Endothelial cell of hepatic sinusoid (primary cell): ENCODE data around the gene KIRREL3.

Experiments
- in situ Hi-C: cut with HindIII; loops from 2 replicates; pipeline ENCODE4 v1.10.0; 2017; ENCODE audit warnings: low sequenced_read_pairs

Gene KIRREL3

GRCh38 chr11:126919147-126919823 lies 81.3 kb downstream of the KIRREL3 start:
- in situ Hi-C loops = no loop called here

DNA sequence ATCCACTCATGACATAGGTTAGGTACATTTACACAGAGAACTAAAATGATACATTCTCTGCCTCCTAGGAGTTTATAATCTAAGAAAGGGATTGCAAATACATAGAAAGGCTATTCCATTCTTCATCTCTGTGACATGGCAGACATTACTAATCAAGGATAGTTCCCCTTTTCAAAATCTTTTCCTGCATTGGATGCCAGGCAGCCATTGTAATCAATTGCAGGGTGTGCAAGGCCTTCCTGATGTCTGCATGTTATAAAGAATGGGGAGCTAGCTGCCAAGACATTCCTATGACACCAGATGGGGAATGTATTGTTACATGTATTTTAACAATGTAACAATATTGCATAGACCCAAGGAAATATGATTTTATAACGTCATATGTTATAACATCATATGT lies 82.0 kb downstream of the KIRREL3 start:
- in situ Hi-C loops = no loop called here

DNA sequence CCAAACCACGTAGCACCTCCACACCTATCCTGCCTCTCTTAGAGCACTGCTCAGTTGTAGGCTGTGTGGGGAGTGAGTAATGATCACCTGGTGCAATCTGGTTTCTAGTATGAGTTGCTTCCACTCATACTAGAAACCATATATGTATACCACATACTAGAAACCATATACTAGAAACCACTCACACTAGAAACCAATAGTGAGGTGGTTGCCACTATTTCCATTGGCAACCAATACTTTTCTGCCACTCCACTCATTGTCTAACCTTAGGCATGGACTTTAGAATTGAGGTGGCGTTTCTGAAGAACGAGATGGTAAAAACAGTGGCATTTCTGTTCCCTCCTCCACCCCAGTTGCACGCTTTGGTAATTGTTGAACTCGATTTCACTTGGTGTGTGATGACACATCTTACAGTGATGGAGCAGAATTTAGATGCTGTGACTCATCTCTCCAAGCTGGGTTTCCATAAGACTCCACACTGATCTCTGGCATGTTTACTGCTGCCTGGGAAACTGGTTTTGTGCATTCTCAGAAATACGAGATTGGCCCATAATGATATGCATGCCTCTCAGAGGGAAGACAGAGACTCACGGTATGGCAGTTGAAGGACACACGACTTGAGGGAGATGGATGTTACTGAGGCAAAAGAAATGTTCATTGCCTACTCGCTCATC lies 82.9 kb downstream of the KIRREL3 start:
- in situ Hi-C loops = no loop called here

DNA sequence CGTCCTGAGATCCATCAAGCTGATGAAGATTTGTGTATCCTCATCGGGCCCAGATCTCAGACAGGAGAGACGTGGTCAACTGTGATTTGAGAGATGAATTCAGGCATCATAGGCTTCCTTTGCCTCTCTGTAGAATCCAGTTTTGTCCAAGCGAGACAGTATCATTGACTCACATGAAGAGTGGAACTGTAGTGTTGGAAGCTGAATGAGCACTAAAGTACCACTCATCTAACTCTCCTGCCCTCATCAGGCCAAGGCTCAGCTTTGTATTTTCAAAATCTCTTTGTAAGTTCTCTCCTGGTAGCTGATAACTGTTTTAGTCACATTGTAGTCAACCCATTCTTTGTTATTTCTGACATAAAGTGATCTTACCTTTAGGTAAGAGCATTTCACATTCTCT lies 85.1 kb downstream of the KIRREL3 start:
- in situ Hi-C loops = no loop called here

GRCh38 chr11:126914941-126915340 lies 85.6 kb downstream of the KIRREL3 start:
- in situ Hi-C loops = no loop called here

GRCh38 chr11:126914166-126914565 lies 86.4 kb downstream of the KIRREL3 start:
- in situ Hi-C loops = no loop called here

DNA sequence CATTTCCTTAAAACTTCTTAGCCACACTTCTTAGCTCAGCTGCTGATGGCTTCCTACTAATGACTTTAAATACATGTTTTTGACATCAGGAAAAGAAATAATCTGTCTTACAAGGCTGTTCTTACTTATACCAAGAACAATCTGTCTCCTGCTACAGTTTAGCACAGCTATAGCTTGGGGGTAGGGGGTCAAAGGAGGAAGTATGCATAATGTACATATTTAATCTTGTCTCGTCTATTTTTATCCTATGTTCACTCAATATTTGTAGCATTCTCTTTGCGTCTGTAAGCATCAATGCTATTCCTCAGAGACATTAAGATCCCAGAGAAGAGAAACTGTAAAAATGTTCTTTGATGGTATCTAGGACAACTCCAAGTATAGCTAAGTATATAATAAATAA lies 96.0 kb downstream of the KIRREL3 start:
- in situ Hi-C loops = no loop called here

DNA sequence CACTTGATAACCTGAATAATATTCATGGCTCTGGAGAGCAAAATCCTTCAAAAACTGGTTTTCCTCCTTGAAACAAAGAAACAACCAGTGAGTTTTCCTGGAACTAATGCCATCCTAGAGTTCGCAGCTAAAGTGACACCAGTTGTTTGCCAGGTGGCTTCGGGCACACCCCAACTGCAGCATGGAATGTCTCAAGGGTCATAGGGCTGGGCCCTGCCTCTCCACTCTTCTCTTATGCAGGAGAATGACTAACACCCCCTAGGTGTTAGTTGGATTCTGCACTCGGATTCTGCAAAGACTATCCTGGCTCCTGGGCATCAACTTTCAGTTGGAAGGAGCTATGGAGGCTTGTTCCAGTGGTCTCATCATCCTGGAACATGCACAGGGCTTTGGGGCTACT lies 98.8 kb downstream of the KIRREL3 start:
- in situ Hi-C loops = no loop called here

GRCh38 chr11:126899961-126900748 lies 100.4 kb downstream of the KIRREL3 start:
- in situ Hi-C loops = no loop called here

DNA sequence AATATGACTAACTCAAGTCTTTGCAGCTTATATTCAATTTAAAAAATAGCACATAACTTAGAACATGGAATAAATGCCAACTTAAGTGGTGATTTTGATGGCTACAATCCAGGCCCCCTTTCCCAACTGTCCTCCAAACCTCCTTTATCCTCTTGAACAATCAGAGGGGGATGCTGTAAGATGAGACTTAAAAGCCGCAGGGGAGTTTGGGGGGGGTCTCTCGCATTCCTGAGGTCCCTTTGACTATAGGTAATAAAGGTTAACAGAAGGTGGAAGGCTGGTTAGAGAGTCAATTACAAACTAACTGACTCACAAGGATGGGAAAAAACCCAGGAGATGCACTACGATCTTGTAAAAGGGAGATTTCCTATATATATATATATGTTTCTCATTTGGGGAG lies 101.8 kb downstream of the KIRREL3 start:
- in situ Hi-C loops = no loop called here

- in situ Hi-C loops = no loop called here
These were observed 103.1 kb downstream of the KIRREL3 start for GRCh38 chr11:126897430-126897829.

- in situ Hi-C loops = no loop called here
These were observed 104.5 kb downstream of the KIRREL3 start for GRCh38 chr11:126896025-126896424.

GRCh38 chr11:126893796-126894195 lies 106.8 kb downstream of the KIRREL3 start:
- in situ Hi-C loops = no loop called here

GRCh38 chr11:126892756-126893155 lies 107.8 kb downstream of the KIRREL3 start:
- in situ Hi-C loops = no loop called here

DNA sequence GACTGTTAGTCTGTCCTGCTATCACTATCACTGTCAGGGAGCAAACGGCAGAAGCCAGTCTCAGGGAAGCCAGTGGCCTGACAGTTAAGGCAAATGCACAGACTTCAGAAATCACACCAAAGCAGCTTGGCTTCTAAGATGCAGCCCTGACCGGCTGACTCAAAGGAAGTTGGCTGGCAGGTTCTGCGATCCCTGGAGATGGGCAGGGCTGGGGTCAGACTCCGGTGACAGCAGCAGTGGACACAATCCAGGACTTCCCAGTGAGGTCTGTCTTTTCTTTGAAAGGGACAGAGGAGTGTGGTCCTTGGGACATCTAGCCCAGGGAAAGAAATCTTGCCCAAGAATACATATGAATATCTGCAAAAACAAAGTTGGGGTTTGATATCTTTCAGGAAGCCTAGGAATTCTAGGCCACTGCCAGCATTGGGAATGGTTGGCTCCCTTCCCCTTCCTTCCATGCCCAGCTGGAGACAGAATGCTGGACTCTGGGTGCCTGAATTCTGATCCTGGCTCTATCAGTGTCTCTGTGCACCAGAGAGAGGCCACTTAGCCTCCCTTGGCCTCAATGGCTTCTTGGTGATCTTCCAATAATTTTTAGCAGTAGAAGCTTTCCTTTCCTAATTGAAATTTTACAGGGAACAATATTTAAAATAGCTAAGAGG lies 108.9 kb downstream of the KIRREL3 start:
- in situ Hi-C loops = no loop called here

DNA sequence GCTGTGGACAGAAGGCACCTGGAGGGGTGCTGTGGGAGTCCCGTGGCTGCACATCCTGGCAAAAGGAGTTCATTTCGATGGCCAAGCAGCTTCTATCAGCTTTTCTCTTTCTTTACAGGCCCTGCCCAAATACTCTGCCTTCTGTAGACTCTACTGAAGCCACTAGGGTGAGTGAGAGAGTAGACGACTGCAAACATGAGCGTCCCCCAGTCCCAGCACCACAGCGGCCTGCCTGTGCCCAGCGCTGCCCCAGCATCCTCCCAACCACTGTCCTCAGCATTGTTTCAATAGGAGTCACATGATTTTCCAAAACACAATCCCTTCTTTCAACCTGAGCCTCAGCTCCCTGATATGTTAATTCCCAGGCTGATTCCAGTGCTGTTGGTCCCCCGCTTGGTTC lies 110.0 kb downstream of the KIRREL3 start:
- in situ Hi-C loops = no loop called here

DNA sequence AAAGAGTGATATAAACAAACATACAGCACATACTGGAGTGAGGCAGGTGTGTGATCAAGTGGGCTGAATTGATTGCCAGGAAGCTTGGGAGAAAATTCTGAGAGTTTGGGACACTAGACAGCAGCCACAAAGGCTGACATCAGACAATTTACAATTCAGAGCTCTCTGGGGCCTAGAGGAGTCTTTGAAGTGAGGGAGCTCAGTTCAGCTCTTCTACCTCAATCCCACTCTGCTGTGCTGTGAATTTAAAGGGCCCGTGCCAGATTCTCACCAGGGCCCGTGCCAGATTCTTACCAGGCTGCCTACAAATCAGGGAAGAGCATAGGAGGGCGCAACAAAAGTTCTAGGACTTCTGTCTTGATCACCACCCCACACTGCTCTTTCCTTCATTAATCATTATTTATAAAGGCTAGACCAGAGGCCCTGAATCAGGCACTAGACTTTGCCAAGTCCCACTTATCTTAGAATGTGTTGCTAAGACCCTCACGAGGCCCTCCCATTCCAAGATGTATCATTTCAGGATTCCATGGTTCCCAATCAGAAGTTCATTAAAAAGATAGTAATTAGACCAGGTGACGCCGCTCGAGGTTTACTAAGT lies 112.4 kb downstream of the KIRREL3 start:
- in situ Hi-C loops = no loop called here

GRCh38 chr11:126886636-126887035 lies 113.9 kb downstream of the KIRREL3 start:
- in situ Hi-C loops = no loop called here

- in situ Hi-C loops = no loop called here
These were observed 114.5 kb downstream of the KIRREL3 start for GRCh38 chr11:126886085-126886484.

DNA sequence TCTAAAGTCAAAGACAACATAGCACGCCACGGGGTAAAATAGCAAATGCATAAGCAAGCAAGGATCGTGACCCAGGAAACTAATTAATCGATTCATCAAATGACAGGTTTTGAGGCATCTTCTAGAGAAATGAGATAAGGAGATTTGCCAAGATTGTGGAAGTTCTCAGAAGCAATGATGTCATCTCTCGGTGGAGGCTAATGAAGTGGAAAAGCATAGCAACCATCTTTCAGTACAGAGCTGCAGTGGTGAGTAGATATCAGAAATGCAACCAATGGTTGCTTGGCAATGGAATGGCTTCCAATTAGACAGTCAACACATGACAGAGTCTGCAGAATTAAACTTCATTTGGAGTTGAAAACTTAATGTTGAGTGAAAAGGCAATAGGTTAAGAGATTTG lies 116.0 kb downstream of the KIRREL3 start:
- in situ Hi-C loops = no loop called here

- in situ Hi-C loops = no loop called here
These were observed 116.4 kb downstream of the KIRREL3 start for GRCh38 chr11:126884192-126884591.
